Measurements from ENCODE around the gene RCVRN.

RCVRN gene

DNA sequence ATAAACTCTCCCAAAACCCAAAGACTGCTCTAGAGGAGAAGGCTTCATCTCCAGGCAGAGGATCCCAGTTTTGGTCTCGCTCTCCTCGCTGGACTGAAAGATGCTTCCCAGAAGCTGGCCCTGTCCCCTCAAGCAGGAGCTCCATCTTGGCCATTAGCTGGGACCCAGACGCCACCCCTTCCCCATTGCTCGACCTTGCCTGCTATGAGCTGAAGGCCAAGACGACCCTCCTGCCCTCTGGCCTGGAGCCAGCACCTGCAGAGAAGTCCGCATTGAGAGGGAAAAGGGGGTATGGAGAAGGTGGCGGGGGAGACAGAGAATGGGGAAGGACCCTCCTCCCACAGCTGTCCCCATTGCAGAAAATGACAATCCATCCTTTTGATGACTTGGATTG lies 3.6 kb upstream of the RCVRN start:
- TF ChIP-seq, protein P1, sequence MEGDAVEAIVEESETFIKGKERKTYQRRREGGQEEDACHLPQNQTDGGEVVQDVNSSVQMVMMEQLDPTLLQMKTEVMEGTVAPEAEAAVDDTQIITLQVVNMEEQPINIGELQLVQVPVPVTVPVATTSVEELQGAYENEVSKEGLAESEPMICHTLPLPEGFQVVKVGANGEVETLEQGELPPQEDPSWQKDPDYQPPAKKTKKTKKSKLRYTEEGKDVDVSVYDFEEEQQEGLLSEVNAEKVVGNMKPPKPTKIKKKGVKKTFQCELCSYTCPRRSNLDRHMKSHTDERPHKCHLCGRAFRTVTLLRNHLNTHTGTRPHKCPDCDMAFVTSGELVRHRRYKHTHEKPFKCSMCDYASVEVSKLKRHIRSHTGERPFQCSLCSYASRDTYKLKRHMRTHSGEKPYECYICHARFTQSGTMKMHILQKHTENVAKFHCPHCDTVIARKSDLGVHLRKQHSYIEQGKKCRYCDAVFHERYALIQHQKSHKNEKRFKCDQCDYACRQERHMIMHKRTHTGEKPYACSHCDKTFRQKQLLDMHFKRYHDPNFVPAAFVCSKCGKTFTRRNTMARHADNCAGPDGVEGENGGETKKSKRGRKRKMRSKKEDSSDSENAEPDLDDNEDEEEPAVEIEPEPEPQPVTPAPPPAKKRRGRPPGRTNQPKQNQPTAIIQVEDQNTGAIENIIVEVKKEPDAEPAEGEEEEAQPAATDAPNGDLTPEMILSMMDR (conservative IDR thresholded peaks at IDR 0.05; ENCODE audit: control insufficient read depth, insufficient read depth, low read depth, low read length): no peak
- no peak overlapping the region for H3K4me3 ChIP-seq (ENCODE audit: control insufficient read depth, low read depth, low read length)
- DNase-seq (ENCODE audit: low read depth): no peak

DNA sequence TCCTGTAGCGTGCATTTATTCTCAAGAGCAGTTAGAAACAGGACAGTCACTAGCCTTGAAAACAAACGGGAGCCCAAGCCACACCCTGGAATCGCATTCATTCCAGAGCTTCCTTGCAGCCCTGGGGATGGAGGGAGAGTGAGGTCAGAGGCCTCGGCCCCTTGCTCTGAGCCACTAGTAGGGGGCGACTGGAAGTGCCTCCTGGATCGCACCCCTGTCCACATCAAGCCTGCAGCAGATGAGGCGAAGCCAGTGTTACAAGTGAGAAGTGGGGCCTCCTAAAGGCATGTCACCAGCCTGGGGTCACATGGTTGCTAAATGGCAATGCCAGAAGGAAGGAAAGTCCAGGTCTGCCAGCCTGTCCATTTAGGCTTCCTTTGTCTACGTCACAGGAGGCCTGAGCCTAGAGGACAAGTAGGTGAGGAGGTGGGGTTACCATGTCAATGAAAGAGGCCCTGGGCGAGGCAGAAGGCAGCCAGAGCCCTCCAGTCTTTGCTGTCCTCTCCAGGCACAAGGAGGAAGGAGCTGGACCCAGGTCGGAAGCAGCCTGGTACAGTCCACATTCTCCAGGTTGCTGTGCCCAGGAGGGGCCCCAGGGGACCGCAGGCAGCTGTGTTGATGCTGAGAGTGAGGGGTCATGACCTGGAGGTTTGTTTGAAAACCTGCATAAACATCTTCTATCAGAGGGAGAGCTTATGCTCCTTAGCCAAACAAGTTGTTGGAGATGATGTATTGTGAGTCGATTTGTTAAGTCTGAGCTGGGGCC lies 3.0 kb upstream of the RCVRN start:
- no peak for DNase-seq (ENCODE audit: low read depth)
- TF ChIP-seq, protein P1 (conservative IDR thresholded peaks at IDR 0.05; ENCODE audit: control insufficient read depth, insufficient read depth, low read depth, low read length): no peak
- H3K4me3 ChIP-seq (ENCODE audit: control insufficient read depth, low read depth, low read length): no peak overlapping the region

DNA sequence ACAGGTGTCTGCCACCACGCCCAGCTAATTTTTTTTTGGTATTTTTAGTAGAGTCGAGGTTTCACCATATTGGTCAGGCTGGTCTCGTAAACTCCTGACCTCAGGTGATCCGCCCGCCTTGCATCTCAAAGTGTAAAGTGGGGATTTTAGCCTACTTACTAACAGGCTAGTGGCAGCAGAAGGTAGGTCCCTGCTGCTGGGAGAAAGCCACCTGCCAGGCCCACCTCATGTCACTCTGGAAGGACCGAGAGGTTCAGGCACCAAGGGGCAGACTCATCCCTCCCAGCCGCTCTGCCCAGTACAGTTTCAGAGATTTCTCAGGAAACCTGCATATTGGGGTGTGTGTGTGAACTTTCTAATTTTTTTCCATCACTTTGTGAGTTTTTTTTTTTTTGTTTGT lies 2.1 kb upstream of the RCVRN start:
- no peak for DNase-seq (ENCODE audit: low read depth)
- TF ChIP-seq, protein P1 (conservative IDR thresholded peaks at IDR 0.05; ENCODE audit: control insufficient read depth, insufficient read depth, low read depth, low read length): no peak
- no peak overlapping the region for H3K4me3 ChIP-seq (ENCODE audit: control insufficient read depth, low read depth, low read length)

DNA sequence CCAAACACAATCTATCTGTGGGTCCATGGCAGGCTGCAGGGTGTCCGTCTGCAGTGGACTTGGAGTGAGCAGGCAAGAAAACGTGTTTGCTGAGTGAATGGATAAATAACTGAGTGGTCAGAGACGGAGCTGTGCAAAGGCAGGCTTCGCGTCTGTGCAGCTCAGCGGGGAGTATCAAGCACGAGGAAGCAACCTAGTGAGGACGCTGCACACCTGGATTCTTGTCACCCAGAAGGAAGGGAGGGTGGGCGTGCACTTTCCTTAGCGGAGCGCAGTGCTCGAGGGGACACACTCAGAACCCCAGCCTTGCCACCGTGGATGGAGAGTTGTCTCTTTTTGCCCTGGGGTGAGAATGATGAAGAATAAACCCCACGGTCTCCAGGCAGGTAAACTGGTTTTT lies 1.5 kb upstream of the RCVRN start:
- DNase-seq (ENCODE audit: low read depth): no peak
- H3K4me3 ChIP-seq (ENCODE audit: control insufficient read depth, low read depth, low read length): no peak overlapping the region
- TF ChIP-seq, protein P1 (conservative IDR thresholded peaks at IDR 0.05; ENCODE audit: control insufficient read depth, insufficient read depth, low read depth, low read length): no peak

DNA sequence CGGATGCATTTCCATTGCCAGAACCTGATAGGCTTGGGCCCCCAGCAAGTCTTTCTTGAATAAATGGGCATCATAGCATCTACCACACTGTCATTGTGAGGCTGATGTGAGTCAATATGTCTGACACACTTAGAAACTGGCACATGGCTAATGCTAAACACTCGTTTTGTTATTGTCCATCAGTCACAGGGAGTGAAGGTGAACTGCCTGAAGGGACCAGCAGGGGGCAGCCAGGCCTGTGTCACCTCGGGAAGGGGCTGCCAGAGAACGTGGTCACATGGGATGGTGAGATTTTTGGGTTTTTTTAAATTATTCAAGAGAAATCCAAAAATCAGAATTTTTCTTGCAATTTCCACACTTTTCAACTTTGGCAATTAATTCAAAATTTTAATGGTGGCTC lies 831 bp upstream of the RCVRN start:
- TF ChIP-seq, protein P1 (conservative IDR thresholded peaks at IDR 0.05; ENCODE audit: control insufficient read depth, insufficient read depth, low read depth, low read length): peak; percentile 75
- DNase-seq (ENCODE audit: low read depth): peak; percentile 51

DNA sequence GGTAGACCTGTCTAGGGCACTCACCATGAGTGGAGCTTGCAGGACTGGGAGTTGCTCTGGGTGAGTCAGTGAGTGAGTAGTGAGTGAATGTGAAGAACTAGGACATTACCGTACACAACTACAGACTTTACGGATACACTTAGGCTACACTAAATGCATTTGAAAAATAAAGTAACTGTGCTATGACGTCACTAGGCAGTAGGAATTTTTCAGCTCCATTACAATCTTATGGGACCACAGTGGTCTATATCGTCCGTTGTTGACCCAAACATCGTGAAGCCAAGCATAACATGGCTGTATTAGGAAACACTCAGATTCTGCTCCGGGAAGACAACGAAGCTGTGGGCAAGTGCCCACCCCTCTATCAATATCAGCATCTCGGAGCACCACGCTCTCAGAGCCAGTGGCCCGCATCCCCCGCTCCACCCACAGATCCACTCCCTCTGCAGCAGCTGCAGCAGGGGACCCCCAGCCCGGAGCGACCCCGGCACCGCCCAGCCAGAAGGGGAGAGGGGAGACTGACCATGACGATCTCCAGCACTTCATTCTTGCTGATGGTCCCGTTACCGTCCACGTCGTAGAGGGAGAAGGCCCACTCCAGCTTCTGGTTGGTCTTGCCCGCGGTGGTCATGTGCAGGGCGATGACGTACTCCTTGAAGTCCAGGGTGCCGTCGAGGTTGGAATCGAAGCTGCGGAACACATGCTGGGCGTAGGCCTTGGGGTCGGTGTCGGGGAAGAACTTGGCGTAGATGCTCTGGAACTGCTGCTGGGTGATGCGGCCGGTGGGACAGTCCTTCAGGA lies 594 bp downstream of the RCVRN start:
- TF ChIP-seq, protein P1 (conservative IDR thresholded peaks at IDR 0.05; ENCODE audit: control insufficient read depth, insufficient read depth, low read depth, low read length): no peak
- no peak overlapping the region for H3K4me3 ChIP-seq (ENCODE audit: control insufficient read depth, low read depth, low read length)

More for the DNA sequence above, 831 bp upstream of the RCVRN start:
- H3K4me3 ChIP-seq (ENCODE audit: control insufficient read depth, low read depth, low read length): no peak overlapping the region

More for the DNA sequence above, 594 bp downstream of the RCVRN start:
- DNase-seq (ENCODE audit: low read depth): no peak
